HG03575 (cell line): ENCODE data around the gene ICOSLG.
"Not testable (repeated sequence)": the region's sequence is repeated elsewhere in the genome, so short reads cannot be mapped to it uniquely, and the experiment has no call there.

Source experiments
- ATAC-seq: cut with Tn5 transposase; IDR thresholded peaks from one replicate; pipeline ENCODE4 v1.9.1; 2021; ENCODE audit not compliant: unreplicated experiment, insufficient number of reproducible peaks, low FRiP score; ENCODE audit errors: extremely low read depth

The ICOSLG gene

GRCh38 chr21:44241281-44241680 is 538 bp upstream of the ICOSLG start:
- ATAC-seq, result not testable (repeated sequence)

- not testable (repeated sequence) for ATAC-seq
These were observed 390 bp downstream of the ICOSLG start for GRCh38 chr21:44240353-44240752.

DNA sequence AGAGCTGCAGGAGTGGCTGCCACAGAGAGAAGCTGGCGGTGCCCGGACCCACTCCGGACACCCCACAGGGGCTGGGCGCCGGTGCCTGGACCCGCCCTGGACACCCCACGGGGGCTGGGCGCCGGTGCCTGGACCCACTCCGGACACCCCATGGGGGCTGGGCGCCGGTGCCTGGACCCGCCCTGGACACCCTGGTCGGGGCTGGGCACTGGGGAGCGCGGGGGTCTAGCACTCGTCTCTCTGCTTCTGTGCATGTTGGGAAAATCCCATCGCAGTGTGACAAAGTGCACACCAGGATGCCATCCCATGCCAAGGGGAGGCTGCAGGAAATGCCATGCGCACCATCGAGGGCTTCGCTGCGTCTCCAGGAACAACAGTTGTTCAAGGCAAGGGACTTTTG is 11.2 kb downstream of the ICOSLG start:
- ATAC-seq, result not testable (repeated sequence)

DNA sequence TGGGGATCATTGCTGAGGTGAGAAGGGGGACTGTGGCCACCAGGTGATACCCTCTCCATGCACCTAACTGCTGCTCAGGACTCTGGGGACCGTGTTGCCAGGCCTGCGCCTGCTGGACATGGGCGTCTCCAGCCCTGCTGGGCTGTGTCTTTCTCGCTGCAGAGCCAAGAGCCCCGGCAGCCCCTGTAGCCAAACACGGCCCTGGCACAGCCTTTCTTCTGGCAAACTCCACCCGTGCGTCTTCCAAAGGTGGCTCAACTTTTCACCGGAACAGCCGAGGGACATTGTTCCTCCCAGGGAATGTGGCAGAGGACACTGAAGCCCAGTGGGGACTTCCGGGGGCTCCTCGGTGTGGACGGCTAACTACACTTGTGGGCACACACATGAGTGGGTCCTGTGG is 12.6 kb downstream of the ICOSLG start:
- not testable (repeated sequence) for ATAC-seq

DNA sequence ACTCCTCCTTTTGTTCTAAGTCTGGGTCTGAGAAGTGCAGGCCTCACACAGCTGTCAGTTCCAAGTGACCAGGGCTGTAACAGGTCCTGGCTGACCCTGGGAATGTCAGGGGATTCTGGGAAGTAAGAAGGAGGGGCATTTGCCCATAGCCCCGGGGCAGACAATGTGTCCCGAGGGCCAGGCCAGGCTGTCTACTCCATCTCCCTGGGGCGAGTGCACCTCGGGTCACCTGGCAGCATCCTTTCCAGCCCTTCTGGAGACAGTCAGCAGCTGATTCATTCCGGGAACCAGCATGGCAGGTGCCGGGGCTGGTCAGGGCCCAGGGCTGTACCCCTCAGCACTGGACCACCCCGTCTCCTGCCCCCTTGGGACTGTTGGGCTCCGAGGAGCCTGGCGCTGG is 13.1 kb downstream of the ICOSLG start:
- not testable (repeated sequence) for ATAC-seq

GRCh38 chr21:44225605-44226004 is 15.1 kb downstream of the ICOSLG start:
- not testable (repeated sequence) for ATAC-seq

- not testable (repeated sequence) for ATAC-seq
These were observed 17.4 kb downstream of the ICOSLG start for GRCh38 chr21:44223334-44223733.

GRCh38 chr21:44220674-44221073 is 20.1 kb downstream of the ICOSLG start:
- ATAC-seq, result not testable (repeated sequence)

DNA sequence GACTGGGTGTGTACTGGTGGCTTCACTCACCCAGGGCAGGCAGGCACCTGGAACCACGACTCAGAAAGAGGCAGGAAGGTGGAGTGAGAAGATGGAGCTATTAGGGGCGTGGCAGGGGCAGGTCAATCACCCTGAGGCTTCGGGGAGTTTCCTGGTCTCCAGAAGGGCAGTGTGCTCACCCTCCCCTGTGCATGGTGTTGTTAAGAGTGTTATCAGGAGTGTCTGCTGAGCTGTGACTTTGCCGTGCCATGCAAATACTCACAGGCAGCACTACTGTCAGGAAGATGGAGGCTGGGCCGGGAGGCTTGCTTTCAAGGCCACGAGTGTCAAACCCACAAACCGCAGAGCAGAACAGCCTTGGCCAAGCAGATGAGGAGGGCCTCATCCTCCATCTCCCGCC is 22.3 kb downstream of the ICOSLG start:
- ATAC-seq, result not testable (repeated sequence)

DNA sequence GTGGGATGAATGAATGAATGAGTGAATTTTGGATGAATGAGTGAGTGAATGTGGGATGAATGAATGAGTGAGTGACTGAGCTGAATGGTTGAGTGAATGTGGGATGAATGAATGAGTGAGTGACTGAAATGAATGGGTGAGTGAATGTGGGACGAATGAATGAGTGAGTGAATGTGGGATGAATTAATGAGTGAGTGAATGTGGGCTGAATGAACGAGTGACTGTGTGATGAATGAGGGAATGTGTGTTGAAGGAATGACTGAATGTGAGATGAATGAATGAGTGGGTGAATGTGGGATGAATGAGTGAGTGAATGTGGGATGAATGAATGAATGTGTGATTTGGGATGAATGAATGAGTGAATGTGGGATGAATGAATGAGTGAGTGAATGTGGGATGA is 28.8 kb downstream of the ICOSLG start:
- not testable (repeated sequence) for ATAC-seq

- ATAC-seq, result not testable (repeated sequence)
These were observed 29.2 kb downstream of the ICOSLG start for GRCh38 chr21:44211574-44211973.

GRCh38 chr21:44207860-44208646 is 32.7 kb downstream of the ICOSLG start:
- not testable (repeated sequence) for ATAC-seq

DNA sequence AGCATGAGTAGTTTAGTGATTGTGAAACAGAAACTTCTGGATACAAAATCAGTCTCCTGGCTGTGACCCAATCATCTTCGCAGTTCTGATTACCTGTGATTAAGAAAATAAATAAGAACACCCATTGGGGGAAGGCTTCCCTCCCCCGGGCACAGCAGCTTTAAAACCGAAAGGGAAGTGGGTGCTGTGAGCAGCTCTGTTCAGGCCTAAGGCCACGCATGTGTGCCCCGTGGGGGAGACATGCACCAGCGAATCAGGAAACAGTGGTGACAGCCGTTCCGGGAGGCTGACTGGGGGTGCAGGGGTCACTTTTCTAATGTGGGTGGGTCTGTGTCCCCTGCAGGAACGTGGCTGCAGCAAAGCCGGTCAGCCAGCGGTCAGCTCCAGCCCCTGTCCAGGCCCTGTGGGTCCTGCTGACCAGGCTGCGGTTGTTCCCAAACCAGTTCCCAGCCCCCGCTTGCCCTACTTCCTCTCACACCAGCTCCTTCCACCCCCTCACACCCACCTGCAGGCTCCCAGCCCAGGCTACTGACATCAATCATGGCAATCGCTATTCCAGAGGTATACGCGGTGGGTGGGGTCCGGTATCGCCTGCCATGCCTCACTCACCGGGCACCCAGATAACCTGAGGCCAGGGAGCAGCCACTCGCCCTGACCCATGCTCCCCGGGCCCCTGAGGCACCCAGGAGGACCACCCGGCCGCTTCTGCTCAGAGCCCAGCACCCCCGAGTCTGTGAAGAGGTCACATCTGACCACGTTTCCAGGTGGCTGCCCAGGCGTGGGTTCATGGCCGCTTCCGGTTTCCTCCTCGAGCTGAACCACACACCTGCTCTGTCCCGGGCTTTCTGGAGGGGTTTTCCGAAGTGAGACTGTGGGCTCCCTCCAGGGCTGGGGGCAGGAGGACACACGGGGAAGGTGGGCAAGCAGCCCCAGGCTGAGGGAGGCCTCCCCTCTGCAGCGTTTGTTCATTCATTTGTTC is 33.8 kb downstream of the ICOSLG start:
- ATAC-seq, result not testable (repeated sequence)

DNA sequence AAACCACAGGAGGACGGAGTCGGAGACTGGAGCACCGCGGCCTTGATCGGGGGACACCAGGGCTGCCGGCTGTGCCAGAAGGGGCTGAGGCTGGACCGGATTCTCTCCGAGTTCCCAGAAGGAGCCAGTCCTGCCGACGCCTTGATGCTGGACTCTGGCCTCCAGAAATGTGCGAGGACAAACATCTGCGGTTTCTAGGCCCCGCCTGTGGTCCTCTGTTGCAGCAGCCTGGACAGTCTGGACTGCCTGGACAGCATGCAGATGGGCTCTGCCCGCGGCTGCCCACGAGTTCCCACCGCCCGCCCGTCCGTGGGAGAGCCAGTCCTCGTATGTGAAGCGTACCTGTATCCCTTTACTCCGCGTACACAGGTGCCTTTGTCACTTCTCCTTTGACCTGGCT is 34.6 kb downstream of the ICOSLG start:
- ATAC-seq, result not testable (repeated sequence)

DNA sequence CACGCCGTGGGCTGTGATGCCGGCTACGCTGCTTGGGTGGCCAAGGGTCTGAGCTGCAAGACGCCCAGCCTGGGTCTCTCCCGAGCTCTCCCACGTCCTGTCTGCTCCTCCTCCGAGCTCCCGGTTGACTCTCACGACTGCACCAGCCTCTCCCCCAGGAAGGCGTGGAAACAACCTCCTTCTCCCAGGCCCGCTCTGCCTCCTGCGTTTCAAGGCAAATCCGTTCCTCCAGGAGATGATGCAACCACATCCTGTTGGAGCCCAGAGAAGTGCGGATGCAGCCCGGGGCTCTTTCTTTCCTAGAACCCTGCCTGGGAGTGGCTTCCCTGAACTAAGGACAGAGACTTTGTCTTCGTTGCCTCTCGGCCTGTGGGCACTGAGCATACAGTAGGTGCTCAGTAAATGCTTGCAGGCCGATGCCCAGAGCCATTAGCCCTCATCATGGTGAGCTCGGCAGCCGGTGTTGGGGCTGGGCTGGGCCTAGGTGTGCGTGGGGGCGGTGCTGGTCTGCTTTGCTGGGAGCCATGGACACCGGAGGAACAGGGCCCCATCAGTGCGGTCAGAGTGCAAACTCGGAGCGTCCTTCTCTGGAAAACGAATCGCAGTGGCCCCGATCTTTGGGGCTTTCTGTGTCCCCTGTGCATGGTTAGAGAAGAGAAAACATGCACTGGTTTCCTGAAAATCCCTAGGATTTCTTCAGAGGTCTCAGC is 38.0 kb downstream of the ICOSLG start:
- ATAC-seq, result not testable (repeated sequence)

- ATAC-seq, result not testable (repeated sequence)
These were observed 40.7 kb downstream of the ICOSLG start for GRCh38 chr21:44199997-44200396.

GRCh38 chr21:44199448-44199847 is 41.3 kb downstream of the ICOSLG start:
- no peak for ATAC-seq

GRCh38 chr21:44197156-44197516 is 43.6 kb downstream of the ICOSLG start:
- ATAC-seq, result not testable (repeated sequence)
